HCEC 1CT (cell line): ENCODE data around the gene DYNLT1.
"Not testable (repeated sequence)": the region's sequence is repeated elsewhere in the genome, so short reads cannot be mapped to it uniquely, and the experiment has no call there.

Experiments
- DNase-seq: peaks from one replicate; pipeline ENCODE4 v3.0.0-alpha.2; 2017

The DYNLT1 gene

GRCh38 chr6:158644231-158645063, at the start of gene DYNLT1:
Gene DYNLT1, minus strand, starts transcription at chr6:158644743. Its CDS starts 35 bp downstream, at chr6:158644708.
- peak; percentile 84 for DNase-seq

GRCh38 chr6:158688860-158689259, 44.3 kb upstream of the DYNLT1 start:
- peak; percentile 32 for DNase-seq

DNA sequence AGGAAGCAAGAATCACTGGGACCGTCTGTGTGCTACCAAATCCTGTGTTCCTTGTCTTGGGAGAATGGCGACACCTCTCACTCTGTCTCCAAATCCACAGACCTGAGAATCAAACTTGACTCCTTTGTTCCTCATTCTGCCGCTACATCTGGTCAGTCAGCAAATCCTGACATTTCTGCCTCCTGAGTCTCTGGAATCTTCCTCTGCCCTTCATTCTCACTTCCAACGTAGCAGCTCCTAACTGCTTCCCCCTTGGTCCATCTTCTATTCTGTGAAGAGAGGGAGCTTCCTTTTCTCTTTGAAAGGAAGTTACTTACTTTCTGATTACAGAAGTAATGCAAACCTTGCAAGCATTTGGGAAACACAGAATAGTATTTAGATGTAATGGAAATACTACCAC, 43.0 kb upstream of the DYNLT1 start:
- DNase-seq, result no peak

DNA sequence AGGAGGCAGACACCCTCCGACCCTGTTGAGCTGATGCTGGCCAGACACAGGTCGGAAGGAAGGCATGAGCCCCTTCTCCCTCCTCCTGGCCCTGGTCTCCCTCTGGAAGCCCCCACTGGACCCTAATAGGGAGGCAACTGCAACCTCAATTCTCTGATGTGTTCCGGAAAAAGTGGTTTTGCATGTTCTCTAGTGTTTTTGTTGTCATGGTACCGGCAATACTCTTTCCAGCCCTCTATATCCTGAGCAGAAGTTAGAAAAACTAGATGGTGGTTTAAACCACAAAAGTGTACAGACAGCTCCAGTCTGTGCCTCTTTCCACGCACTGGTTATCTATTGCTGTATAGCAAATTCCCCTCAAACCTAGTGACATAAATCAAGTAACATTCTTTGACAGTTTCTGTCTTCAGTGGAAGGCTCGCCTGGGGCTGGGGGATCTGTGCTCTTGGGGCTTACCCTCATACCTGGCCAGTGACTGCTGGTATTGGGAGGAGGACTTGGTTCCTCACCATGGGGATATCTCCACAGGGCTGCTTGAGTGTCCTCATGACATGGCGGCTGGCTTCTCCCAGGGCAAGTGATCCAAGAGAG, 42.3 kb upstream of the DYNLT1 start:
- DNase-seq, result no peak

DNA sequence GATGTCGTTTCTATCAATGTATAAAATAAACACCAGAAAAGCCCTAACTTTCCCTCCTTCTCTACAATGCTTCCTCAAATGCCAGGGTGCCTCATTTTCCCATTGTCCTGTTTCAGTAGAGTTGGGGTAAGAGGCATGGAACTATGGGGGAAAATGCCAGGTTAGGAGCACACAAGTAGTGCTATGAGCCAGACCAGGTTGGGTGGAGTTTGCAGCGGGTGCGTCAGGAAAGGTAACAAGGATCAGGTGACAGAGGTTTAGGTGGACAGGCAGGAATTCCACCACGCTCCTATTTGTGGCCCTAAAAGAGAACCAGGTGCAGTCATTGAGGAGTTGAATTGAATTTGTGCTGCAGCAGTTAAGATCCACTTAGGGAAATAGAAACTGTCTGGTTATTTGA, 41.8 kb upstream of the DYNLT1 start:
- no peak for DNase-seq

DNA sequence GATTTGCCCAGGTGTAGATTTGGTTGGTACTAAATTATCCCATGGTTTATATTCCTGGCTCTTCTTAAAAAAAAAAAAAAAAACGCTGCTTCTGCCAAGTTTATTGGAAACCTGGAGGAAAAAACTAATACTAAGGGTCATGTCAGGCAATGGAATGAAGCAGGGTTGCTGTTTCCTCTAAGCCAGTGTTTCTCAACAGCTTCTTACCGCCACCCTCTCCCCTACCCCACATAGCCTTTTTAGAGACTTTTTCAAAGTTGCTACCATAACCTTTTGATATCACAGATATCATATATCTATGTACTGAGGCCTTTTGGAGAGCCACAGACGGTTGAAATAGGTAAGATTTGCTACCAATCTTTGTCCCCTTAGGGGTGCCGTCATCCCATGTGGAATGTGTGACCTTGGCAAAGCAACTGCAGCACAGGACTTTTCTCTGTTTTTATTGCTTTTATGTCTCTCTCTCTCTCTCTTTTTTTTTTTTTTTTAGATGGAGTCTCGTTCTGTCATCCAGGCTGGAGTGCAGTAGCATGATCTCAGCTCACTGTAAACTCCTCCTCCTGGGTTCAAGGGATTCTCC, 40.3 kb upstream of the DYNLT1 start:
- no peak for DNase-seq

DNA sequence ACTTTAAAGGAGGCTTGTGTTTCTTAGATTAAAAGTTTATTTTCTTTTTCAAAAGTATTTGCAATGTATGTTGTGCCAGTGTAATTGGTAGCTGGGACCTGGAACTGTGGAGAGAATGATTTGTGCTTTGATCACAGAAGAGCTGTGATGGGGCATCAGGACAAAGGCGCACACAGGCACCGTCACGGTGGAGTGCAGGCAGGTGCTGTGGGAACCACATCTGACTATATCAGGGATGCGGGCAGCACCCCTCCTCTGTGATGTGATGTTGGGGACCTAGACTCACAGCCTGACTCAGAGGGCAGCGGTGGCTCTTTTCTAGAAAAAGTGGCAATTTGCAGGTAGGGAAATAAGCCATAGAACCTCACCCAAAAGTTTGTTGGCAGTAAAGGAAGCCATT, 39.8 kb upstream of the DYNLT1 start:
- no peak for DNase-seq

DNA sequence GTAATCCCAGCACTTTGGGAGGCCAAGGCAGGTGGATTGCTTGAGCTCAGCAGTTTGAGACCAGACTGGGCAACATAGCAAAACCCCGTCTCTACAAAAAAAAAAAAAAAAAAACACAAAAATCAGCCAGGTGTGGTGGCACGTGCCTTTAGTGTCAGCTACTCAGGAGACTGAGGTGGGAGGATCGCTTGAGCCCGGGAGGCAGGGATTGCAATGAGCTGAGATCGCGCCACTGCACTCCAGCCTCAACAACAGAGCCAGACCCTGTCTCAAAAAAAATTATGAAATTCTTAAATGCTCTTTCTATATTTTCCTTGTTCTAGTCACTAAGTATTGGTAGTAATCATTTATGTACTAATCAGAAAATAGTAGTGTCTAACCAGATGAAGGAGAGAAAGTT, 35.9 kb upstream of the DYNLT1 start:
- no peak for DNase-seq

- DNase-seq, result no peak
These were observed 35.5 kb upstream of the DYNLT1 start for GRCh38 chr6:158680015-158680414.

- DNase-seq, result no peak
These were observed 33.5 kb upstream of the DYNLT1 start for GRCh38 chr6:158677906-158678578.

GRCh38 chr6:158677094-158677493, 32.6 kb upstream of the DYNLT1 start:
- not testable (repeated sequence) for DNase-seq

- DNase-seq, result no peak
These were observed 30.0 kb upstream of the DYNLT1 start for GRCh38 chr6:158674342-158675131.

DNA sequence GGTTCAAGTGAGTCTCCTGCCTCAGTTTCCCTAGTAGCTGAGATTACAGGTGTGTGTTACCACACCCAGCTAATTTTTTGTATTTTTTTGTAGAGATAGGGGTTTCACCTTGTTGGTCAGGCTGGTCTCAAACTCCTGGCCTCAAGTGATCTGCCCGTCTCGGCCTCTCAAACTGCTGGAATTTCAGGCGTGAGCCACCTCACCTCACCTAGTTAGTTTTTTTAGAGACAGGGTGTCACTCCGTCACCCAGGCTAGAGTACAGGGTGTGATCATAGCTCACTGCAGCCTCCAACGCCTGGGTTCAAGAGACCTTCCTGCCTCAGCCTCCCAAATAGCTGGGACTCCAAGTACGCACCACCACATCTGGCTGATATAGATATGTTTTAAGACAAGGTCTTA, 28.2 kb upstream of the DYNLT1 start:
- no peak for DNase-seq

DNA sequence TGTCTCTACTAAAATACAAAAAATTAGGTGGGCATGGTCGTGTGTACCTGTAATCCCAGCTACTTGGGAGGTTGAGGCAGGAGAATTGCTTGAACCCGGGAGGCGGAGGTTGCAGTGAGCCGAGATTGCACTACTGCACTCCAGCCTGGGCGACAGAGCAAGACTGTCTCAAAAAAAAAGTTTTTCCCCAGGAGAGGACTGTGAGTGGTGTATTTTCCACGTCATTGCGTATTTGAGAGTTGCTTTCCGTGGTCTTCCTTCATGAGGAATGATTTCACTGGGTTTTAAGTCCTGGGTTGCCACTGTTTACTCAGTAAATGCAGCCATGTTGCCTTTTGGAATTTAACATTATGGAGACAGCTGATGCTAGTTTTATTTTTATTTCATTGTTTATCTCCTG, 27.6 kb upstream of the DYNLT1 start:
- DNase-seq, result not testable (repeated sequence)

DNA sequence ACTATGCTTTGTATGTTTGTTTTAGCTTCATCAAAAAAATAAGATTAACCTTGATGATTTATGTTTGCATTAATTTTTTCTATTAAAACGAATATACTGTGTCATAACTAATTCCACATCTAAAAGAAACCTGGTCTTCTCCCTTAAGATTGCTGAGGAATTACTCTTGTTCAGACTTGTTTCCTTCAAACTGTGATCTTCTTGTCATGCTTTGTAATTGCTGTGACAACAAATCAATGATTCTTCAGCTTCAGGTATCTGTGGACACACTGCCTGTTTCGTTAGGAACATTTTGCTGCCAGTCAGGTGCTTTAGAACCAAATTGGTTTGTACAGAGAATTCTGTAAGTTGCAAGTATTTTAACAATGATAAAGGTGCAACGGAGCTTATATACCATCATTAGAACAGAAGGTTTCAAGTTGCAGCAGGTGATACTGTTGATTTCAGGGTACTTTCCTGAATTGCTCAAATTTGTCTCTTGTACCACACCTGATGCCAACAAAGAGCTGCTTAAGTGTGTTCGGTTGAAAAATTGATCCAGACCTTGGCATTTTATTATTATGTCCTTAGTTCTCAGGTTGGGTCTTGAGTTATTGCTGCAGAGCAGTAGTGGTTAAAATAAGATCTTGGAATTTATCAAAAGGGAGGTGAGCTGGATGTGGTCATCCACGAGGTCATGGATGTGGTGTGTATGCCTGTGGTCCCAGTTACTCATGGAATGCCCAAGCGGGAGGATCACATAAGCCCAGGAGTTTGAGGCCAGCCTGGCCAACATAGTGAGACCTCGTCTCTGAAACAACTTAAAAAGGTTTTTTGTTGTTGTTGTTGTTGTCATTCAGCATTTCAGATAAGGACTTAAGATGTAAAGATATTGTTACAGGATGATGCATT, 24.8 kb upstream of the DYNLT1 start:
- peak; percentile 40 for DNase-seq

DNA sequence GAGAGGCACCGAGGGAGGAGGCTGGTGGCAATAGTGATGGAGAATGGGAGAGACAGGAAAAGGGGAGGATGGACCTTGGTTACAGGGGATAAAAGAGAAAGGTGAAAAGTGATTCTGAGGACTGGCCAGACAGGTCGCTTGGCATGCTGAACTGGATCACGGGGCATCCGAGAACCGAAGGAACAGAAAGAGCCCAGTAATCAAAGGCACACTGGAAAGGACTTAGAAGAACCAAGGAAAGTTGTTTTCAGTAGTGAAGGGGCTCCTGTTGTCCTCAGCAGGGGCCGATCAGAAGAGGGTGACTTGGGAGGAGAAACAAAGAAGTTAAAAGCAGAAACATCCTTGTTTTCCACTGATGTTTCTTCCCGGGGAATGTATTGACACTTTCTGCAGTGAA, 24.2 kb upstream of the DYNLT1 start:
- no peak for DNase-seq

DNA sequence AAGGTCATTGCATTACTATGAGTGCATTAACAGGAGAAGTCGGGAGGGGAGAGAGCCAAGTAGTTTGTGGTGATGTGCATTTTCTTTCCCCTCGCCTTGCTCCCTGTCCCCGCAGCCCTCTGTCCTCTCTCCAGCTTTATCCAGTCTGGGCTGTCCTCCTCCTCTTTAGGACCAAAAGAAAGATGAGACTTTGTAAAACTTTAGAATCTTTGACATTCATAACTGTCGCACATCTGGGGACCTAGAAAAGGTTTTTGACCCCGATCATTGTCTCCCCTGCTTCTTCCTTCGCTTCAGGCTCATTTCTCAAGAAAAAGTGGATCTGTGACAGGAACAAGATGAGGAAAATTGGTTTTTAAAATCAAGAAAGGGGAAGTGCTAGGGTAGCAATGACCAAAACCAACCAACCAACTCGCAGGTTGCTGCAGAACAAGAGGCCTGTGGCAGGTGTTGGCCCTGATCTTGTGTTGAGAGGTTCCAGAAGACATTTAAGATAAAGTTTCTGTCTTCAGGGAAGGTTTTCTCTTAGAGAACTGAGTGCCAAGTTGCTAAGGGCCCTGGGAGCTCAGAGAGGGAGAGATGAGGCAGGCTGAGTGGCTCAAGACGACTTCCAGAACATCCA, 22.9 kb upstream of the DYNLT1 start:
- DNase-seq, result no peak

GRCh38 chr6:158666628-158667359, 22.3 kb upstream of the DYNLT1 start:
- DNase-seq, result peak; percentile 79

DNA sequence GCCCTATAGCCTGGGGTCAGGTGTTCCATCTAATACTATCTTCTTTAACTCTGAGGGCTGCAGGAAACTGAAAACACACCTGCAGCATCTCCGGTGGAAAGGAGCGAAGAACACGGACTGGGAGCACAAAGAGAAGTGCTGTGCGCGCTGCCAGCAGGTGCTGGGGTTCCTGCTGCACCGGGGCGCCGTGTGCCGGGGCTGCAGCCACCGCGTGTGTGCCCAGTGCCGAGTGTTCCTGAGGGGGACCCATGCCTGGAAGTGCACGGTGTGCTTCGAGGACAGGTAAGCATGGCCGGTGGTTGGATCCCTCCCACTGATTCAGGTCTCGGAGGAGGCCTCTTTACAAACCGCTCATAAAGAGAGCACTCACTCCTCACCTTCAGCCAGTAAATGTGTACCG, 20.8 kb upstream of the DYNLT1 start:
- DNase-seq, result no peak

DNA sequence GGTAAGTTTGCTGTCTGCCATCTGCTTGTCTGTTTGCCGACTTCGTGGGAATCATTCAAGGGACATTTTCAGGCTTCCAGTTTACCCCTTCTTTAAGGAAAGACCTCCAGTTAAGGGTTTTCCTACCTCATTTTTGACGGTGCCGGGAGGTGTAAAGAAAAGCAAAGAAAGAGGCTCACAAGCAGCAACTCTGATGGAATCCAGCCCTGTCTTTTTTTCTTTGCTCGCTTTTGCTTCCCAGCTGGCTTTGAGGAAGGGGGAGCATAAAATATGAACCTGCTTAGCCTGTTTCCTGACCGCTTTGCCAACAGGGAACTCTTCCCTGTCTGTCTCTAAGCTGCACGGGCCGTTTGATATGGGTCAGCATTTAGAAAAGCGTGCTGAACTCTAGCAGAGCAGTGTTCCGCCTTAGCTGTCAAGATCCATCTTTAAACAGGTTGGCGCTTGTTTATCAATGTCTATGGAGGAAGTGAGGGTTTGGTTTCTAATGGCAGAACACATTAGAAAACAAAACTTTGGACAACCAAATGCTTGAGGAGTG, 19.2 kb upstream of the DYNLT1 start:
- DNase-seq, result no peak
